Sigmoid colon (tissue), 3 donors: ENCODE results near the gene ZDHHC1.

Experiments
- POLR2A ChIP-seq, 2 donors: fragments of 450-650 bp; IDR thresholded peaks; one replicate each; pipeline ENCODE4 v1.6.1; 2016; ENCODE audit warnings: antibody characterized with exemption in 2 of 2, mild to moderate bottlenecking in 2 of 2, moderate library complexity in 2 of 2
- TF ChIP-seq, protein P1 (sequence below), 4 experiments: fragments of 450-650 bp in 3 of 4; fragments of 200-600 bp in 1 of 4; IDR thresholded peaks; one replicate each; pipeline ENCODE4 v1.5.1; 2016 to 2019; ENCODE audit warnings: antibody characterized with exemption in 4 of 4, mild to moderate bottlenecking in 3 of 4, moderate library complexity in 2 of 4

DNA sequence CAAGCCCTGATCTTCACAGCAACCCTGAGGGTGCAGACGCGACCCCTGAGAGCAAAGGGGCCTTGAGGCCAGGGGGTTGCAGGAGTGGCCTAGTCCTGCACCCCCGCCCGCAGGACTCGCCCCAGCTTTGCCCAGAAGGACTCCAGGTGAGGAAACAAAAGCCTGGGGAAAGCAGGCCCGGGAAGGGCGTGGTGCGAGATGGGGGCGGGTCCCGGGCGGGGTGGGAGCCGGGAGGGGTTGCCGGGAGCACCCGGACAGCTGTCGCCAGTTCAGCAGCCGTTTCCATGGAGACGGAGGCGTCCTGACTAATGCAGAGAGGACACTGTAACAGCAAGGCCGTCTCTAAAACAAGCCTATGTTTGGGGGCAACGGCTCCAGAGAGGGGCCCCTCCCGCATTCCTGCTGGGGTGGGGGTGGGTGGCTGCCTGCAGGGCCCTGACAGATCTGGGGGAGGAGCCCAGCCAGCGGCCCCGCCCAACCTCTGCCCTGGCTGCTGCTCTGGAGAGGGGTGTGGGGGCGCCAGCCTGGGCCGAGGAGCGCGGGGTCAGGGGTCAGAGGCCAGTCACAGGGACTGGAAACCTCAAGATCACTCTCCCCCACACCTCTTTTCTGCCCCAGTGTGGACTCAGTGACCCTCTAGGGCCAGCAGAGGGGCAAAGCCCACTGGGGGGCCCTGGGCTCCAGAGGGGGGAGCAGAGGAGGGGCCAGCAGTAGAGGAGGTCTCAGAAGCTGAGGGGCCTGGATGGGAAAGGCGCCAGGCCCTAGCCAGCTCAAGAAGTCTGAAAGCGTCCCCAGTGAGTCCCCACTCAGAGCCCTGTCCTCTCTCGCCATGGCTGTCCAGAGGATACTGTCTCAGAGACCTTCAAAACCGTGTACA is 19.9 kb downstream of the ZDHHC1 start:
- TF ChIP-seq, protein P1, sequence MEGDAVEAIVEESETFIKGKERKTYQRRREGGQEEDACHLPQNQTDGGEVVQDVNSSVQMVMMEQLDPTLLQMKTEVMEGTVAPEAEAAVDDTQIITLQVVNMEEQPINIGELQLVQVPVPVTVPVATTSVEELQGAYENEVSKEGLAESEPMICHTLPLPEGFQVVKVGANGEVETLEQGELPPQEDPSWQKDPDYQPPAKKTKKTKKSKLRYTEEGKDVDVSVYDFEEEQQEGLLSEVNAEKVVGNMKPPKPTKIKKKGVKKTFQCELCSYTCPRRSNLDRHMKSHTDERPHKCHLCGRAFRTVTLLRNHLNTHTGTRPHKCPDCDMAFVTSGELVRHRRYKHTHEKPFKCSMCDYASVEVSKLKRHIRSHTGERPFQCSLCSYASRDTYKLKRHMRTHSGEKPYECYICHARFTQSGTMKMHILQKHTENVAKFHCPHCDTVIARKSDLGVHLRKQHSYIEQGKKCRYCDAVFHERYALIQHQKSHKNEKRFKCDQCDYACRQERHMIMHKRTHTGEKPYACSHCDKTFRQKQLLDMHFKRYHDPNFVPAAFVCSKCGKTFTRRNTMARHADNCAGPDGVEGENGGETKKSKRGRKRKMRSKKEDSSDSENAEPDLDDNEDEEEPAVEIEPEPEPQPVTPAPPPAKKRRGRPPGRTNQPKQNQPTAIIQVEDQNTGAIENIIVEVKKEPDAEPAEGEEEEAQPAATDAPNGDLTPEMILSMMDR (IDR thresholded peaks at IDR 0.05), result no peak
- no peak for TF ChIP-seq POLR2A (IDR thresholded peaks at IDR 0.05)
